GM03348 (cell line): ENCODE results near the gene ACSM5.
A peak's percentile ranks its signal among the peaks of the same experiment; 100 is the strongest.

ENCODE experiments used
- DNase-seq: peaks from one replicate; pipeline ENCODE4 v3.0.0; 2012; ENCODE audit warnings: low spot score

ACSM5 gene

GRCh38 chr16:20409398-20410120, at the start of gene ACSM5:
ACSM5 (plus strand) TSS chr16:20409534; CDS start chr16:20411485, 1,951 bp downstream.
- DNase-seq: no peak

- no peak for DNase-seq
These were observed 49.3 kb upstream of the ACSM5 start for GRCh38 chr16:20359997-20360396.

- no peak for DNase-seq
These were observed 46.1 kb upstream of the ACSM5 start for GRCh38 chr16:20363191-20363590.

GRCh38 chr16:20364051-20364450, 45.3 kb upstream of the ACSM5 start:
- DNase-seq: no peak

- no peak for DNase-seq
These were observed 39.8 kb upstream of the ACSM5 start for GRCh38 chr16:20369452-20370054.

- no peak for DNase-seq
These were observed 36.6 kb upstream of the ACSM5 start for GRCh38 chr16:20372701-20373100.

GRCh38 chr16:20377181-20377580, 32.2 kb upstream of the ACSM5 start:
- DNase-seq: no peak

- no peak for DNase-seq
These were observed 28.6 kb upstream of the ACSM5 start for GRCh38 chr16:20380782-20381181.

- no peak for DNase-seq
These were observed 27.0 kb upstream of the ACSM5 start for GRCh38 chr16:20382202-20382948.

- peak; percentile 84 for DNase-seq
These were observed 26.0 kb upstream of the ACSM5 start for GRCh38 chr16:20383106-20384029.

- peak; percentile 82 for DNase-seq
These were observed 23.2 kb upstream of the ACSM5 start for GRCh38 chr16:20385844-20386832.

GRCh38 chr16:20387978-20388377, 21.4 kb upstream of the ACSM5 start:
- DNase-seq: no peak

- DNase-seq: no peak
These were observed 20.5 kb upstream of the ACSM5 start for GRCh38 chr16:20388854-20389253.

GRCh38 chr16:20391045-20391444, 18.3 kb upstream of the ACSM5 start:
- DNase-seq: no peak

GRCh38 chr16:20393801-20394577, 15.3 kb upstream of the ACSM5 start:
- no peak for DNase-seq

- DNase-seq: no peak
These were observed 13.4 kb upstream of the ACSM5 start for GRCh38 chr16:20395946-20396345.

GRCh38 chr16:20396846-20397467, 12.4 kb upstream of the ACSM5 start:
- no peak for DNase-seq

GRCh38 chr16:20397468-20398074, 11.8 kb upstream of the ACSM5 start:
- no peak for DNase-seq

GRCh38 chr16:20398603-20399002, 10.7 kb upstream of the ACSM5 start:
- no peak for DNase-seq
